Activated naive CD8-positive, alpha-beta T cell treated with anti-CD3 and anti-CD28 coated beads for 36 hours (primary cell): ENCODE measurements around the gene TAL1. TPM values are rescaled to one million over a fixed set of nuclear protein-coding genes. Genes with fewer than 3 reads are reported as not detected.
A peak's percentile ranks its signal among the peaks of the same experiment; 100 is the strongest.

ENCODE experiments used
- DNase-seq: peaks from one replicate; pipeline ENCODE4 v3.0.0; 2021
- H3K27ac Mint-ChIP-seq: one replicate; pipeline ENCODE4 v1.8.0; 2022; ENCODE audit warnings: mild to moderate bottlenecking, moderate library complexity, mixed read lengths
- H3K27me3 Mint-ChIP-seq: one replicate; pipeline ENCODE4 v1.8.0; 2022; ENCODE audit warnings: mild to moderate bottlenecking, mixed read lengths
- H3K36me3 Mint-ChIP-seq: one replicate; pipeline ENCODE4 v1.8.0; 2021; ENCODE audit warnings: mild to moderate bottlenecking, mixed read lengths
- H3K4me1 Mint-ChIP-seq: one replicate; pipeline ENCODE4 v1.8.0; 2021; ENCODE audit warnings: mixed read lengths
- H3K4me3 Mint-ChIP-seq: one replicate; pipeline ENCODE4 v1.8.0; 2022; ENCODE audit warnings: mild to moderate bottlenecking, moderate library complexity, mixed read lengths
- H3K9me3 Mint-ChIP-seq: one replicate; pipeline ENCODE4 v1.8.0; 2022; ENCODE audit warnings: mixed read lengths
- total RNA-seq, 2 experiments: library from RNA; stranded (reverse); gene quantifications; one replicate each; pipeline ENCODE4 v1.2.3, GENCODE V29; 2021

TAL1 gene
- total RNA-seq, 2 experiments from 2014 or later = not detected

- Mint-ChIP-seq H3K4me3 (no peak overlapping the region), H3K4me1 (peaks cover 10% of the 10 kb centered on the region), H3K9me3 (no peaks in the 10 kb centered on the region), H3K27ac (no peak overlapping the region), H3K36me3 (no peaks in the 10 kb centered on the region), H3K27me3 (peaks cover 86% of the 10 kb centered on the region)
- no peak for DNase-seq
Measured at GRCh38 chr1:47235806-47236205, 3.8 kb upstream of the TAL1 start.

- no peak for DNase-seq
- no peaks in the 10 kb centered on the region for H3K9me3 Mint-ChIP-seq
- peaks cover 15% of the 10 kb centered on the region for H3K4me1 Mint-ChIP-seq
- peaks cover 88% of the 10 kb centered on the region for H3K27me3 Mint-ChIP-seq
- H3K4me3 Mint-ChIP-seq = no peak overlapping the region
- no peaks in the 10 kb centered on the region for H3K36me3 Mint-ChIP-seq
- no peak overlapping the region for H3K27ac Mint-ChIP-seq
Measured at GRCh38 chr1:47235241-47235681, 3.2 kb upstream of the TAL1 start.

GRCh38 chr1:47233186-47233585 lies 1.2 kb upstream of the TAL1 start:
- H3K36me3 Mint-ChIP-seq = no peaks in the 10 kb centered on the region

GRCh38 chr1:47231301-47232186 lies 481 bp downstream of the TAL1 start:
- Mint-ChIP-seq H3K27me3 (peaks cover 95% of the 10 kb centered on the region), H3K36me3 (no peaks in the 10 kb centered on the region), H3K4me3 (peak overlapping the region; percentile 72), H3K9me3 (no peaks in the 10 kb centered on the region), H3K4me1 (peaks cover 28% of the 10 kb centered on the region), H3K27ac (peak overlapping the region; percentile 43)
- DNase-seq = peak; percentile 12

More at GRCh38 chr1:47233186-47233585, 1.2 kb upstream of the TAL1 start:
- H3K4me1 Mint-ChIP-seq = peaks cover 28% of the 10 kb centered on the region
- DNase-seq = no peak
- H3K9me3 Mint-ChIP-seq = no peaks in the 10 kb centered on the region
- no peak overlapping the region for H3K4me3 Mint-ChIP-seq
- H3K27ac Mint-ChIP-seq = no peak overlapping the region
- H3K27me3 Mint-ChIP-seq = peaks cover 93% of the 10 kb centered on the region

- H3K27me3 Mint-ChIP-seq = peaks cover 95% of the 10 kb centered on the region
- H3K9me3 Mint-ChIP-seq = no peaks in the 10 kb centered on the region
- peaks cover 30% of the 10 kb centered on the region for H3K4me1 Mint-ChIP-seq
- no peaks in the 10 kb centered on the region for H3K36me3 Mint-ChIP-seq
- H3K27ac Mint-ChIP-seq = no peak overlapping the region
- peak; percentile 11 for DNase-seq
- H3K4me3 Mint-ChIP-seq = peak overlapping the region; percentile 4
Measured at GRCh38 chr1:47230692-47231300, 1.2 kb downstream of the TAL1 start.

GRCh38 chr1:47229886-47230691 lies 1.9 kb downstream of the TAL1 start:
- H3K27ac Mint-ChIP-seq = no peak overlapping the region
- peaks cover 30% of the 10 kb centered on the region for H3K4me1 Mint-ChIP-seq
- H3K27me3 Mint-ChIP-seq = peaks cover 92% of the 10 kb centered on the region
- H3K4me3 Mint-ChIP-seq = no peak overlapping the region
- DNase-seq = no peak
- no peaks in the 10 kb centered on the region for H3K36me3 Mint-ChIP-seq
- H3K9me3 Mint-ChIP-seq = no peaks in the 10 kb centered on the region

GRCh38 chr1:47229031-47229885 lies 2.8 kb downstream of the TAL1 start:
- Mint-ChIP-seq H3K27me3 (peaks cover 84% of the 10 kb centered on the region), H3K4me1 (peaks cover 30% of the 10 kb centered on the region), H3K4me3 (no peak overlapping the region), H3K9me3 (no peaks in the 10 kb centered on the region), H3K27ac (no peak overlapping the region), H3K36me3 (no peaks in the 10 kb centered on the region)
- no peak for DNase-seq

GRCh38 chr1:47228644-47229030 lies 3.4 kb downstream of the TAL1 start:
- H3K4me3 Mint-ChIP-seq = no peak overlapping the region
- peaks cover 30% of the 10 kb centered on the region for H3K4me1 Mint-ChIP-seq
- DNase-seq = no peak
- H3K27ac Mint-ChIP-seq = no peak overlapping the region
- no peaks in the 10 kb centered on the region for H3K36me3 Mint-ChIP-seq
- peaks cover 78% of the 10 kb centered on the region for H3K27me3 Mint-ChIP-seq
- H3K9me3 Mint-ChIP-seq = no peaks in the 10 kb centered on the region

- DNase-seq = no peak
- H3K27ac Mint-ChIP-seq = no peak overlapping the region
- no peaks in the 10 kb centered on the region for H3K36me3 Mint-ChIP-seq
- peaks cover 30% of the 10 kb centered on the region for H3K4me1 Mint-ChIP-seq
- no peaks in the 10 kb centered on the region for H3K9me3 Mint-ChIP-seq
- no peak overlapping the region for H3K4me3 Mint-ChIP-seq
- H3K27me3 Mint-ChIP-seq = peaks cover 67% of the 10 kb centered on the region
Measured at GRCh38 chr1:47227341-47228232, 4.4 kb downstream of the TAL1 start.

GRCh38 chr1:47226839-47227215 lies 5.2 kb downstream of the TAL1 start:
- DNase-seq = no peak

GRCh38 chr1:47226121-47226838 lies 5.7 kb downstream of the TAL1 start:
- H3K27me3 Mint-ChIP-seq = peaks cover 56% of the 10 kb centered on the region
- H3K4me3 Mint-ChIP-seq = peak overlapping the region; percentile 3
- H3K4me1 Mint-ChIP-seq = peaks cover 22% of the 10 kb centered on the region
- no peaks in the 10 kb centered on the region for H3K36me3 Mint-ChIP-seq
- H3K9me3 Mint-ChIP-seq = no peaks in the 10 kb centered on the region
- H3K27ac Mint-ChIP-seq = no peak overlapping the region
- no peak for DNase-seq

More at GRCh38 chr1:47226839-47227215, 5.2 kb downstream of the TAL1 start:
- Mint-ChIP-seq H3K27ac (no peak overlapping the region), H3K9me3 (no peaks in the 10 kb centered on the region), H3K36me3 (no peaks in the 10 kb centered on the region), H3K27me3 (peaks cover 61% of the 10 kb centered on the region), H3K4me3 (no peak overlapping the region), H3K4me1 (peaks cover 27% of the 10 kb centered on the region)

GRCh38 chr1:47225430-47226100 lies 6.5 kb downstream of the TAL1 start:
- Mint-ChIP-seq H3K27ac (no peak overlapping the region), H3K9me3 (no peaks in the 10 kb centered on the region), H3K27me3 (peaks cover 49% of the 10 kb centered on the region), H3K4me3 (peak overlapping the region; percentile 39), H3K4me1 (peaks cover 18% of the 10 kb centered on the region), H3K36me3 (no peaks in the 10 kb centered on the region)
- peak; percentile 11 for DNase-seq
